ENCODE results near the gene EML6.
A peak's percentile ranks its signal among the peaks of the same experiment; 100 is the strongest.

Gene EML6

GRCh38 chr2:54977149-54977548, 253.7 kb downstream of the EML6 start:
- H3K4me1 Mint-ChIP-seq, result peaks cover 25% of the 10 kb centered on the region
- peak overlapping the region; percentile 75 for H3K27ac Mint-ChIP-seq

GRCh38 chr2:54979321-54980044, 256.0 kb downstream of the EML6 start:
- no peak overlapping the region for H3K27ac Mint-ChIP-seq
- H3K36me3 Mint-ChIP-seq (ENCODE audit: low read depth), result peaks cover 68% of the 10 kb centered on the region
- no peak overlapping the region for H3K4me3 Mint-ChIP-seq
- no peak for DNase-seq
- no peak for TF ChIP-seq CTCF (IDR thresholded peaks at IDR 0.05)
- H3K27me3 Mint-ChIP-seq (ENCODE audit: low read depth, poor library complexity), result peaks cover 3% of the 10 kb centered on the region
- H3K9me3 Mint-ChIP-seq, result no peaks in the 10 kb centered on the region
- H3K4me1 Mint-ChIP-seq, result peaks cover 25% of the 10 kb centered on the region

More at GRCh38 chr2:54977149-54977548, 253.7 kb downstream of the EML6 start:
- Mint-ChIP-seq H3K36me3 (ENCODE audit: low read depth) (peaks cover 66% of the 10 kb centered on the region), H3K9me3 (no peaks in the 10 kb centered on the region), H3K4me3 (no peak overlapping the region), H3K27me3 (ENCODE audit: low read depth, poor library complexity) (peaks cover 3% of the 10 kb centered on the region)
- TF ChIP-seq CTCF (IDR thresholded peaks at IDR 0.05), result no peak
- DNase-seq, result no peak

- Mint-ChIP-seq H3K4me1 (peaks cover 20% of the 10 kb centered on the region), H3K4me3 (no peak overlapping the region), H3K27ac (no peak overlapping the region), H3K36me3 (ENCODE audit: low read depth) (peaks cover 60% of the 10 kb centered on the region), H3K27me3 (ENCODE audit: low read depth, poor library complexity) (peaks cover under 1% of the 10 kb centered on the region), H3K9me3 (no peaks in the 10 kb centered on the region)
- no peak for DNase-seq
- no peak for TF ChIP-seq CTCF (IDR thresholded peaks at IDR 0.05)
Observed at GRCh38 chr2:54981385-54981784, 257.9 kb downstream of the EML6 start.

GRCh38 chr2:54983345-54984220, 260.1 kb downstream of the EML6 start:
- Mint-ChIP-seq H3K27me3 (ENCODE audit: low read depth, poor library complexity) (no peaks in the 10 kb centered on the region), H3K4me1 (peaks cover 14% of the 10 kb centered on the region), H3K4me3 (no peak overlapping the region), H3K9me3 (no peaks in the 10 kb centered on the region), H3K36me3 (ENCODE audit: low read depth) (peaks cover 54% of the 10 kb centered on the region), H3K27ac (peak overlapping the region; percentile 1)
- no peak for TF ChIP-seq CTCF (IDR thresholded peaks at IDR 0.05)
- DNase-seq, result no peak

GRCh38 chr2:54984476-54984875, 261.0 kb downstream of the EML6 start:
- Mint-ChIP-seq H3K9me3 (no peaks in the 10 kb centered on the region), H3K4me1 (peaks cover 14% of the 10 kb centered on the region), H3K4me3 (no peak overlapping the region), H3K27me3 (ENCODE audit: low read depth, poor library complexity) (no peaks in the 10 kb centered on the region), H3K36me3 (ENCODE audit: low read depth) (peaks cover 50% of the 10 kb centered on the region), H3K27ac (no peak overlapping the region)
- DNase-seq, result no peak
- no peak for TF ChIP-seq CTCF (IDR thresholded peaks at IDR 0.05)

All from nephron progenitor cell (in vitro differentiated cells).